Measurements from ENCODE around the gene MMP20.

MMP20 gene

DNA sequence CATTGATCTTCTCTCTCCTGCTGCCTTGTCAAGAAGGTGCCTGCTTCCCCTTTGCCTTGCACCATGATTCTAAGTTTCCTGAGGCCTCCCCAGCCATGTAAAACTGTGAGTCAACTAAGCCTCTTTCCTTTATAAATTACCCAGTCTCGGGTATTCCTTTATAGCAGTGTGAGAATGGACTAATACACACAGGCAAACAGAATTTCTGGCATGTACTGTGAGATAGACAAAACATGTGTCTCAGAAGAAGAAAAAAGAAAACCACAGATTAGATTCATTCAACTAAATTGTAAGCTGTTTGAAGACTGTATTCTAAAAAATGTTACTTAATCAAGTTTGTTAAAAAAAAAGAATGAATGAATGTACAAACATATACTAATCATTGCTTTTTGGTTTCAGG, 1.5 kb upstream of the MMP20 start:
- no peaks in the 10 kb centered on the region for H3F3A ChIP-seq (ENCODE audit: insufficient read depth, low read length)
- no peaks in the 10 kb centered on the region for H3K36me3 ChIP-seq (ENCODE audit: insufficient read depth, low read length)
- no peak overlapping the region for H3K27ac ChIP-seq (ENCODE audit: low read depth, low read length, poor library complexity, severe bottlenecking)
- no peaks in the 10 kb centered on the region for H3K79me2 ChIP-seq (ENCODE audit: insufficient read depth, low read length)
- no peak overlapping the region for H3K4me2 ChIP-seq (ENCODE audit: low read length)
- no peaks in the 10 kb centered on the region for H3K9me3 ChIP-seq (ENCODE audit: low read length)
- no peaks in the 10 kb centered on the region for H3K9me2 ChIP-seq (ENCODE audit: low read depth, low read length)
- no peak overlapping the region for H3K4me3 ChIP-seq (ENCODE audit: low read depth, low read length, poor library complexity, severe bottlenecking)
- H3K9ac ChIP-seq (ENCODE audit: low read length): no peak overlapping the region
- TF ChIP-seq EZH2 (IDR thresholded peaks at IDR 0.05; ENCODE audit: borderline replicate concordance, low read length): no peak
- no peak for TF ChIP-seq CTCF (IDR thresholded peaks at IDR 0.05; ENCODE audit: low read length)
- H3K4me1 ChIP-seq (ENCODE audit: insufficient read depth, low read length, severe bottlenecking): no peaks in the 10 kb centered on the region
- no peak overlapping the region for H2AFZ ChIP-seq (ENCODE audit: low read length)
- H3K27me3 ChIP-seq (ENCODE audit: insufficient read depth, low read length): no peaks in the 10 kb centered on the region; the same call in 1 of the 2 replicates
- no peaks in the 10 kb centered on the region for H4K20me1 ChIP-seq (ENCODE audit: insufficient read depth, low read length)

DNA sequence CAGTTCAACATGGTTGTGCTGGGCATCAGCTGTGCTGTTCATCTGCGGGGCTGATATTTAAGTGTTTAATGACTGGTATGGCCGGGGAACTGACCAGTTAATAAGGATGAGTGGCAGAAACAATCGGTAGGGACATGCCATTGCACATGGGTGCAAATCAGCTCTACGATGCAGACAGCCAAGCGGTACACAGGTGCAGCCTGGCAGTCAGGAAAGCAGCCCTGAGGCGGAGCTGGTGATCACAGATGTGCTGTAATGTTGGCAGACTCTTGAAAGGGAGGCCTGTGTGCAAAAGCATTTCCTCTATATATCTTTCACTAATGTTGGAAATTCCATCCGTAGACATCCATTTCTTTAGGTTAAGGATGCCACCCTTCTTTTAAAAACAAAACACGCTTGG, 1.1 kb downstream of the MMP20 start:
- no peaks in the 10 kb centered on the region for H3K4me1 ChIP-seq (ENCODE audit: insufficient read depth, low read length, severe bottlenecking)

DNA sequence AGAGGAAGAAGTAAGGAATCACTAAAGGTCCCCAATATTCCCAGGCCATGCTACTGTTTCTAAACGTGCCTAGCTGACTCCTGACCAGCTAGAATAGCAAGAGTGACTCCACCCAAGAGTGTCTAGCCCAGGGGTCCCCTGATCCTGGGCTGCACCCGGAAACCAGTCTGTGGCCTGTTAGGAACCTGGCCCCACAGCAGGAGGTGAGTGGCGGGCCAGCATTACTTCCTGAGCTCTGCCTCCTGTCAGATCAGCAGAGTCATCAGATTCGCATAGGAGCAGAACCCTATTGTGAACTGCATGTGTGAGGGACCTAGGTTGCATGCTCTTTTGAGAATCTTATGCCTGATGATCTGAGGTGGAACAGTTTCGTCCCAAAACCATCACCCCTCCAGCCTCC, 2.0 kb downstream of the MMP20 start:
- no peaks in the 10 kb centered on the region for H3K4me1 ChIP-seq (ENCODE audit: insufficient read depth, low read length, severe bottlenecking)
- TF ChIP-seq EZH2 (IDR thresholded peaks at IDR 0.05; ENCODE audit: borderline replicate concordance, low read length) (no peak), CTCF (IDR thresholded peaks at IDR 0.05; ENCODE audit: low read length) (no peak)
- no peak overlapping the region for H2AFZ ChIP-seq (ENCODE audit: low read length)
- H3K9me3 ChIP-seq (ENCODE audit: low read length): no peaks in the 10 kb centered on the region
- H3F3A ChIP-seq (ENCODE audit: insufficient read depth, low read length): no peaks in the 10 kb centered on the region
- no peak overlapping the region for H3K27ac ChIP-seq (ENCODE audit: low read depth, low read length, poor library complexity, severe bottlenecking)
- no peaks in the 10 kb centered on the region; the same call in 1 of the 2 replicates for H3K27me3 ChIP-seq (ENCODE audit: insufficient read depth, low read length)
- H3K36me3 ChIP-seq (ENCODE audit: insufficient read depth, low read length): no peaks in the 10 kb centered on the region
- H3K9ac ChIP-seq (ENCODE audit: low read length): no peak overlapping the region
- H3K4me2 ChIP-seq (ENCODE audit: low read length): no peak overlapping the region
- H3K9me2 ChIP-seq (ENCODE audit: low read depth, low read length): no peaks in the 10 kb centered on the region
- H3K79me2 ChIP-seq (ENCODE audit: insufficient read depth, low read length): no peaks in the 10 kb centered on the region
- no peaks in the 10 kb centered on the region for H4K20me1 ChIP-seq (ENCODE audit: insufficient read depth, low read length)
- no peak overlapping the region for H3K4me3 ChIP-seq (ENCODE audit: low read depth, low read length, poor library complexity, severe bottlenecking)

More for the DNA sequence above, 1.1 kb downstream of the MMP20 start:
- Histone ChIP-seq H3K27ac (ENCODE audit: low read depth, low read length, poor library complexity, severe bottlenecking) (no peak overlapping the region), H3K4me2 (ENCODE audit: low read length) (no peak overlapping the region), H3K9me3 (ENCODE audit: low read length) (no peaks in the 10 kb centered on the region), H3K4me3 (ENCODE audit: low read depth, low read length, poor library complexity, severe bottlenecking) (no peak overlapping the region), H3K9ac (ENCODE audit: low read length) (no peak overlapping the region), H4K20me1 (ENCODE audit: insufficient read depth, low read length) (no peaks in the 10 kb centered on the region), H2AFZ (ENCODE audit: low read length) (no peak overlapping the region), H3F3A (ENCODE audit: insufficient read depth, low read length) (no peaks in the 10 kb centered on the region), H3K79me2 (ENCODE audit: insufficient read depth, low read length) (no peaks in the 10 kb centered on the region), H3K27me3 (ENCODE audit: insufficient read depth, low read length) (no peaks in the 10 kb centered on the region; the same call in 1 of the 2 replicates), H3K36me3 (ENCODE audit: insufficient read depth, low read length) (no peaks in the 10 kb centered on the region), H3K9me2 (ENCODE audit: low read depth, low read length) (no peaks in the 10 kb centered on the region)
- TF ChIP-seq CTCF (IDR thresholded peaks at IDR 0.05; ENCODE audit: low read length): no peak
- TF ChIP-seq EZH2 (IDR thresholded peaks at IDR 0.05; ENCODE audit: borderline replicate concordance, low read length): no peak
